Measurements from ENCODE around the gene FAM169A.

GRCh38 chr5:74892921-74893320 is 26.7 kb upstream of the FAM169A start:
- TF ChIP-seq CTCF (IDR thresholded peaks at IDR 0.05) (no peak), RNF2 (IDR thresholded peaks at IDR 0.05; ENCODE audit: borderline replicate concordance, low read depth) (no peak)
- TF ChIP-seq, protein P1, sequence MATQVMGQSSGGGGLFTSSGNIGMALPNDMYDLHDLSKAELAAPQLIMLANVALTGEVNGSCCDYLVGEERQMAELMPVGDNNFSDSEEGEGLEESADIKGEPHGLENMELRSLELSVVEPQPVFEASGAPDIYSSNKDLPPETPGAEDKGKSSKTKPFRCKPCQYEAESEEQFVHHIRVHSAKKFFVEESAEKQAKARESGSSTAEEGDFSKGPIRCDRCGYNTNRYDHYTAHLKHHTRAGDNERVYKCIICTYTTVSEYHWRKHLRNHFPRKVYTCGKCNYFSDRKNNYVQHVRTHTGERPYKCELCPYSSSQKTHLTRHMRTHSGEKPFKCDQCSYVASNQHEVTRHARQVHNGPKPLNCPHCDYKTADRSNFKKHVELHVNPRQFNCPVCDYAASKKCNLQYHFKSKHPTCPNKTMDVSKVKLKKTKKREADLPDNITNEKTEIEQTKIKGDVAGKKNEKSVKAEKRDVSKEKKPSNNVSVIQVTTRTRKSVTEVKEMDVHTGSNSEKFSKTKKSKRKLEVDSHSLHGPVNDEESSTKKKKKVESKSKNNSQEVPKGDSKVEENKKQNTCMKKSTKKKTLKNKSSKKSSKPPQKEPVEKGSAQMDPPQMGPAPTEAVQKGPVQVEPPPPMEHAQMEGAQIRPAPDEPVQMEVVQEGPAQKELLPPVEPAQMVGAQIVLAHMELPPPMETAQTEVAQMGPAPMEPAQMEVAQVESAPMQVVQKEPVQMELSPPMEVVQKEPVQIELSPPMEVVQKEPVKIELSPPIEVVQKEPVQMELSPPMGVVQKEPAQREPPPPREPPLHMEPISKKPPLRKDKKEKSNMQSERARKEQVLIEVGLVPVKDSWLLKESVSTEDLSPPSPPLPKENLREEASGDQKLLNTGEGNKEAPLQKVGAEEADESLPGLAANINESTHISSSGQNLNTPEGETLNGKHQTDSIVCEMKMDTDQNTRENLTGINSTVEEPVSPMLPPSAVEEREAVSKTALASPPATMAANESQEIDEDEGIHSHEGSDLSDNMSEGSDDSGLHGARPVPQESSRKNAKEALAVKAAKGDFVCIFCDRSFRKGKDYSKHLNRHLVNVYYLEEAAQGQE (IDR thresholded peaks at IDR 0.05), result no peak

All from A549 (cell line).